ENCODE results near the gene ELOVL5. TPM values are rescaled to one million over a fixed set of nuclear protein-coding genes. Genes with fewer than 3 reads are reported as not detected.

The ELOVL5 gene
- polyA plus RNA-seq, 1 donor from 2014 or later = 31.2 TPM

DNA sequence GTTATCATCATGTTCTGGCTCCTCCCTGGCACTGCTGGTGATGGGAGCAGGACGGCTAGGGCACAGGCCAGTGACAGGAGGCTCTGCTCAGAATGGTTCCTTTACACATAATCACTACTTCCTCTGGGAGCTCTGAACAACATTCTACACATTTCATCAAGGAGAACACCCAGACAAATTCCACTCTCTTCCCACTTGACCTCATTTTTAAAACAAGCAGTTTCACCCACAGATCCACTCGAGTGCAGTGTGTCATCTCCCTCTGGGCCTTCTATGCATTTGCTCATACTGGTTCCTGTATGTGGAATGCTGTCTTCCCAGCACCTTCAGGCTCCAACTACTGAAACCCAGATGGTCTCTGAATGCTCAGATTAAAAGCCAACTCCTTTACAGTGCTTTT is 84.8 kb downstream of the ELOVL5 start:
- Histone ChIP-seq H3F3A (ENCODE audit: insufficient read depth, low read length, poor library complexity, severe bottlenecking) (no peaks in the 10 kb centered on the region), H2AFZ (ENCODE audit: low read depth, low read length) (no peak overlapping the region), H4K20me1 (ENCODE audit: insufficient read depth) (no peaks in the 10 kb centered on the region), H3K27me3 (ENCODE audit: insufficient read depth, low read depth, low read length) (no peaks in the 10 kb centered on the region), H3K79me2 (replicated peaks; ENCODE audit: insufficient read depth, low read length) (no peaks in the 10 kb centered on the region), H3K9ac (ENCODE audit: low read length) (no peak overlapping the region), H3K9me3 (ENCODE audit: low read length) (no peaks in the 10 kb centered on the region), H3K4me3 (ENCODE audit: low read length) (no peak overlapping the region), H3K36me3 (ENCODE audit: insufficient read depth, low read length) (no peaks in the 10 kb centered on the region), H3K27ac (ENCODE audit: low read length) (no peak overlapping the region), H3K4me2 (ENCODE audit: low read length) (no peak overlapping the region), H3K9me2 (ENCODE audit: insufficient read depth, low read length) (no peaks in the 10 kb centered on the region)
- TF ChIP-seq TAF1 (IDR thresholded peaks at IDR 0.05; ENCODE audit: low read depth) (no peak), SMC3 (conservative IDR thresholded peaks at IDR 0.05; ENCODE audit: poor library complexity) (no peak), POLR2AphosphoS5 (IDR thresholded peaks at IDR 0.05) (no peak), EP300 (conservative IDR thresholded peaks at IDR 0.05; ENCODE audit: poor library complexity, severe bottlenecking) (no peak), REST (IDR thresholded peaks at IDR 0.05; ENCODE audit: borderline replicate concordance) (no peak), MXI1 (conservative IDR thresholded peaks at IDR 0.05; ENCODE audit: poor library complexity, severe bottlenecking) (no peak), RAD21 (conservative IDR thresholded peaks at IDR 0.05) (no peak), EZH2 (IDR thresholded peaks at IDR 0.05; ENCODE audit: borderline replicate concordance, insufficient read depth, low read length, poor library complexity, severe bottlenecking) (no peak)
- TF ChIP-seq, protein P1, sequence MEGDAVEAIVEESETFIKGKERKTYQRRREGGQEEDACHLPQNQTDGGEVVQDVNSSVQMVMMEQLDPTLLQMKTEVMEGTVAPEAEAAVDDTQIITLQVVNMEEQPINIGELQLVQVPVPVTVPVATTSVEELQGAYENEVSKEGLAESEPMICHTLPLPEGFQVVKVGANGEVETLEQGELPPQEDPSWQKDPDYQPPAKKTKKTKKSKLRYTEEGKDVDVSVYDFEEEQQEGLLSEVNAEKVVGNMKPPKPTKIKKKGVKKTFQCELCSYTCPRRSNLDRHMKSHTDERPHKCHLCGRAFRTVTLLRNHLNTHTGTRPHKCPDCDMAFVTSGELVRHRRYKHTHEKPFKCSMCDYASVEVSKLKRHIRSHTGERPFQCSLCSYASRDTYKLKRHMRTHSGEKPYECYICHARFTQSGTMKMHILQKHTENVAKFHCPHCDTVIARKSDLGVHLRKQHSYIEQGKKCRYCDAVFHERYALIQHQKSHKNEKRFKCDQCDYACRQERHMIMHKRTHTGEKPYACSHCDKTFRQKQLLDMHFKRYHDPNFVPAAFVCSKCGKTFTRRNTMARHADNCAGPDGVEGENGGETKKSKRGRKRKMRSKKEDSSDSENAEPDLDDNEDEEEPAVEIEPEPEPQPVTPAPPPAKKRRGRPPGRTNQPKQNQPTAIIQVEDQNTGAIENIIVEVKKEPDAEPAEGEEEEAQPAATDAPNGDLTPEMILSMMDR (IDR thresholded peaks at IDR 0.05; ENCODE audit: poor library complexity, severe bottlenecking) = no peak

DNA sequence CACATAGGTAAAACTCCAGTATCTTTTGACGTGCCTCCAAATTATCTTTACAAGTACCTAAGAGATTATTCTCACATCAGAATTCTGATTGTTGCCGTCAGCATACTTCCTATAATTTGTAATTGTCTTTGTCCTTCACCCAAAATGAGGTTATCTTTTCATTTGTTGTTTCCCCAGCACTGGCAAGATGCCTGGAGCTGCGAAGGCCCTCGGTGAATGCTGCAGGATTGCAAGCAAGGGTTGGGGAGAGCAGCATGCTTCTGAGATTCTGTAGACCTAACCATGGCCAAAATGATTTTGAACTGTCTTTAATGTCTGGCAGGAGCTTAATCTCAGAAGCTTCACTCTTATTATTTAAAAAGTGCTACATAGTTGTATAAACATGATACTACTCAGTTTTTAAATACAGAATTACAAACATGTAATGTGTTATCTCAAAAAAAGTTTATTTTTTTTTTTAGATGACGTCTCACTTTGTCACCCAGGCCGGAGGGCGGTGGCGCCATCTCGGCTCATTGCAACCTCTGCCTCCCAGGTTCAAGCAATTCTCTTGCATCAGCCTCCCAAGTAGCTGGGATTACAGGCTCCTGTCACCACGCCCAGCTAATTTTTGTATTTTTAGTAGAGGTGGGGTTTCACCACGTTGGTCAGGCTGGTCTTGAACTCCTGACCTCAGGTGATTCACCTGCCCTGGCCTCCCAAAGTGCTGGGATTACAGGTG is 88.7 kb downstream of the ELOVL5 start:
- H3K27ac ChIP-seq (ENCODE audit: low read length) = no peak overlapping the region
- H2AFZ ChIP-seq (ENCODE audit: low read depth, low read length) = no peak overlapping the region
- no peaks in the 10 kb centered on the region for H3K9me3 ChIP-seq (ENCODE audit: low read length)
- no peaks in the 10 kb centered on the region for H3K27me3 ChIP-seq (ENCODE audit: insufficient read depth, low read depth, low read length)
- TF ChIP-seq MXI1 (conservative IDR thresholded peaks at IDR 0.05; ENCODE audit: poor library complexity, severe bottlenecking) = no peak
- TF ChIP-seq SMC3 (conservative IDR thresholded peaks at IDR 0.05; ENCODE audit: poor library complexity) = no peak
- H3F3A ChIP-seq (ENCODE audit: insufficient read depth, low read length, poor library complexity, severe bottlenecking) = no peaks in the 10 kb centered on the region
- H3K4me2 ChIP-seq (ENCODE audit: low read length) = no peak overlapping the region
- H3K79me2 ChIP-seq (replicated peaks; ENCODE audit: insufficient read depth, low read length) = no peaks in the 10 kb centered on the region
- no peaks in the 10 kb centered on the region for H3K9me2 ChIP-seq (ENCODE audit: insufficient read depth, low read length)
- no peaks in the 10 kb centered on the region for H4K20me1 ChIP-seq (ENCODE audit: insufficient read depth)
- no peak overlapping the region for H3K9ac ChIP-seq (ENCODE audit: low read length)
- H3K4me3 ChIP-seq (ENCODE audit: low read length) = no peak overlapping the region
- no peaks in the 10 kb centered on the region for H3K36me3 ChIP-seq (ENCODE audit: insufficient read depth, low read length)

Data from neural cell (in vitro differentiated cells).